ENCODE measurements around the gene CNOT8. TPM values are rescaled to one million over a fixed set of nuclear protein-coding genes. Genes with fewer than 3 reads are reported as not detected.

The CNOT8 gene
- total and polyA plus RNA-seq, 9 of the 15 experiments (the other 6 are each of a cell fraction or from before 2014, with no cell fraction given), result 15.2 to 68.9 (median 52.1) TPM

DNA sequence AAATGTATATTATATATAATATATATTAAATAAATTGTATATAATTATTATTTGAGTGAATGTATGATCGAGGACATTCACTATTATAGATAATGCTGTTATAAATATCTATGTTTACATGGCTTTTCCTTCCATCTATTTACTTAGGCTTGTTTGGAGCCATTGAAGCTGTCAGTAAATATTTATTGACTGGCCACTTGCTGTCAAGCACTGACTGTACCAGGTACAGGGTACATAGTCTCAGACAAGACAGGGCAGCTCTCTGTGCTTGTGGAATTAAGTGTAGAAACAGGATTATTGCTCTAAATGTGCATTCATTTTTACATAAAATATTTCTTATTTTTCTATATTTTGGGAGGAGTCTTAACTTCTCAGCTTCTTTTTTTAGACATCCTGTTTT, 24.4 kb upstream of the CNOT8 start:
- H3K4me1 ChIP-seq (replicated peaks in 1 of 2; ENCODE audit: control insufficient read depth in 2 of 2, insufficient read depth in 2 of 2, low read length in 2 of 2), result peaks cover 24 to 26% of the 10 kb centered on the region in 2 experiments
- intact Hi-C loops (cut with micrococcal nuclease) (loop anchor here (2.0 kb wide), 1 partner anchor 15 kb away; no protein-coding TSS in a partner anchor), in situ Hi-C loops (cut with MboI) (no loop called here)
- peak overlapping the region in 1 of 2 experiments; percentile 67; a peak in 2 of 4 replicates for H3K9ac ChIP-seq (ENCODE audit: insufficient read depth in 1 of 2, low read depth in 2 of 2, low read length in 2 of 2)
- peaks cover 33% of the 10 kb centered on the region for H3K36me3 ChIP-seq (ENCODE audit: control insufficient read depth, insufficient read depth, low read length)
- FAIRE-seq (no peak), DNase-seq (ENCODE audit: extremely low read depth in 1 of 4, low spot score in 3 of 4) (no peak), ATAC-seq (no peak)
- 43% methylated on average over 1 of the region's 1 CpG for WGBS (ENCODE audit: insufficient coverage, low coverage, missing lambda C conversion rate)
- no peaks in the 10 kb centered on the region for H3K9me1 ChIP-seq (ENCODE audit: control insufficient read depth, insufficient read depth, low read length)
- TF ChIP-seq, protein P1, sequence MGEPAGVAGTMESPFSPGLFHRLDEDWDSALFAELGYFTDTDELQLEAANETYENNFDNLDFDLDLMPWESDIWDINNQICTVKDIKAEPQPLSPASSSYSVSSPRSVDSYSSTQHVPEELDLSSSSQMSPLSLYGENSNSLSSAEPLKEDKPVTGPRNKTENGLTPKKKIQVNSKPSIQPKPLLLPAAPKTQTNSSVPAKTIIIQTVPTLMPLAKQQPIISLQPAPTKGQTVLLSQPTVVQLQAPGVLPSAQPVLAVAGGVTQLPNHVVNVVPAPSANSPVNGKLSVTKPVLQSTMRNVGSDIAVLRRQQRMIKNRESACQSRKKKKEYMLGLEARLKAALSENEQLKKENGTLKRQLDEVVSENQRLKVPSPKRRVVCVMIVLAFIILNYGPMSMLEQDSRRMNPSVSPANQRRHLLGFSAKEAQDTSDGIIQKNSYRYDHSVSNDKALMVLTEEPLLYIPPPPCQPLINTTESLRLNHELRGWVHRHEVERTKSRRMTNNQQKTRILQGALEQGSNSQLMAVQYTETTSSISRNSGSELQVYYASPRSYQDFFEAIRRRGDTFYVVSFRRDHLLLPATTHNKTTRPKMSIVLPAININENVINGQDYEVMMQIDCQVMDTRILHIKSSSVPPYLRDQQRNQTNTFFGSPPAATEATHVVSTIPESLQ (CRISPR knock-in tag; IDR thresholded peaks at IDR 0.05), result no peak
- no peak for TF ChIP-seq GABPA (tag; conservative IDR thresholded peaks at IDR 0.05; ENCODE audit: low read depth)
- TF ChIP-seq PBX2 (CRISPR knock-in tag; IDR thresholded peaks at IDR 0.05; ENCODE audit: low read depth), result no peak
- TF ChIP-seq PBX2 (tag; conservative IDR thresholded peaks at IDR 0.05; ENCODE audit: low read depth), result 0 out of 2 replicates have a peak, but pooled peaks have one; percentile 10
- TF ChIP-seq HNRNPH1 (optimal IDR thresholded peaks at IDR 0.05; ENCODE audit: low read depth, low read length), result no peak
- no peak for TF ChIP-seq E2F4 (CRISPR knock-in tag; IDR thresholded peaks at IDR 0.05; ENCODE audit: low read depth)
- H3K9me3 ChIP-seq (replicated peaks; ENCODE audit: control insufficient read depth, insufficient read depth, low read depth, low read length), result no peaks in the 10 kb centered on the region
- no TSS peak for BruUV-seq (replicated peaks)
- H4K20me1 ChIP-seq (replicated peaks; ENCODE audit: control insufficient read depth, insufficient read depth, low read length), result no peaks in the 10 kb centered on the region
- H2AFZ ChIP-seq (ENCODE audit: low read depth, low read length), result no peak overlapping the region
- H3K4me2 ChIP-seq (ENCODE audit: insufficient read depth, low read length), result peak overlapping the region; percentile 77
- H3K27ac ChIP-seq (ENCODE audit: extremely low read depth, low read depth, low read length), result peak overlapping the region; percentile 73
- ChIA-PET POLR2A (interaction anchor here (0.7 to 2.0 kb wide), 6 partner anchors 9 to 447 kb away, joined by 3 to 9 read pairs (median 6); no protein-coding TSS in a partner anchor), CTCF (ENCODE audit: low intra/inter-chr PET ratio) (no interaction called here)
- H3K4me3 ChIP-seq, result peak overlapping the region; percentile 30; the same call in 1 of the 2 replicates
- peaks cover 33% of the 10 kb centered on the region for H3K79me2 ChIP-seq (ENCODE audit: control insufficient read depth, insufficient read depth, low read length)
- no peaks in the 10 kb centered on the region for H3K27me3 ChIP-seq (ENCODE audit: control insufficient read depth in 2 of 2, insufficient read depth in 2 of 2, low read length in 2 of 2)
